Gastroesophageal sphincter (tissue), 4 donors: Measurements from ENCODE around the gene SNUPN. TPM values are rescaled to one million over a fixed set of nuclear protein-coding genes. Genes with fewer than 3 reads are reported as not detected.

Experiments
- ATAC-seq: fragments of 150-250 bp; one replicate; pipeline ENCODE4 v1.9.1; 2016; ENCODE audit warnings: mild to moderate bottlenecking, moderate library complexity
- H3K27ac ChIP-seq, 4 donors: fragments of 200-600 bp; sonication (generic) in 3 of 4; 1 replicate in 3 of 4; 2 replicates in 1 of 4; pipeline ENCODE4 v1.5.1; 2016 to 2019
- H3K27me3 ChIP-seq: fragments of 200-600 bp; sonication (generic); one replicate; pipeline ENCODE4 v1.5.1; 2019
- H3K36me3 ChIP-seq, 2 donors: fragments of 200-600 bp; sonication (generic); one replicate each; pipeline ENCODE4 v1.5.1; 2019; ENCODE audit warnings: control low read depth in 1 of 2
- H3K4me1 ChIP-seq, 3 donors: fragments of 200-600 bp; sonication (generic); 1 replicate in 2 of 3; 2 replicates in 1 of 3; pipeline ENCODE4 v1.5.1; 2016 to 2019; ENCODE audit warnings: control low read depth in 2 of 3
- H3K4me3 ChIP-seq, 2 donors: fragments of 200-600 bp; sonication (generic); one replicate each; pipeline ENCODE4 v1.5.1; 2019; ENCODE audit warnings: mild to moderate bottlenecking in 1 of 2, moderate library complexity in 1 of 2
- H3K9me3 ChIP-seq, 3 donors: fragments of 200-600 bp; sonication (generic); one replicate each; pipeline ENCODE4 v1.5.1; 2017 to 2019; ENCODE audit warnings: control low read depth in 2 of 3
- EP300 ChIP-seq: sonication (generic); formaldehyde crosslinking; IDR thresholded peaks from one replicate; pipeline ENCODE4 v1.6.1; 2017; ENCODE audit warnings: antibody characterized with exemption, mild to moderate bottlenecking
- POLR2A ChIP-seq, 2 donors: fragments of 450-650 bp; IDR thresholded peaks; one replicate each; pipeline ENCODE4 v1.6.1; 2017; ENCODE audit warnings: antibody characterized with exemption in 2 of 2, mild to moderate bottlenecking in 2 of 2, moderate library complexity in 1 of 2
- POLR2AphosphoS5 ChIP-seq: sonication (generic); formaldehyde crosslinking; IDR thresholded peaks from one replicate; pipeline ENCODE4 v1.6.1; 2017; ENCODE audit warnings: antibody characterized with exemption
- WGBS, 2 donors: methylation state at CpG; one replicate each; pipeline ENCODE4 v1.1.5; 2018; ENCODE audit warnings: low coverage in 1 of 2; 5-methylcytosine and 5-hydroxymethylcytosine counted together
- total RNA-seq, 4 donors: library from RNA; depleted of rRNA; stranded (reverse); fragments of >200 nt; gene quantifications; one replicate each; pipeline ENCODE4 v1.1.0, GENCODE V29; 2016
- TF ChIP-seq, protein P1 (sequence below), 4 experiments: fragments of 200-600 bp in 2 of 4; fragments of 450-650 bp in 2 of 4; sonication (generic) in 1 of 4; IDR thresholded peaks; one replicate each; pipeline ENCODE4 v1.5.1; 2017 to 2019; ENCODE audit warnings: antibody characterized with exemption in 4 of 4, mild to moderate bottlenecking in 2 of 4, moderate library complexity in 2 of 4

The SNUPN gene
- total RNA-seq, 4 donors from 2014 or later = 18.6 to 27.3 (median 21.0) TPM

DNA sequence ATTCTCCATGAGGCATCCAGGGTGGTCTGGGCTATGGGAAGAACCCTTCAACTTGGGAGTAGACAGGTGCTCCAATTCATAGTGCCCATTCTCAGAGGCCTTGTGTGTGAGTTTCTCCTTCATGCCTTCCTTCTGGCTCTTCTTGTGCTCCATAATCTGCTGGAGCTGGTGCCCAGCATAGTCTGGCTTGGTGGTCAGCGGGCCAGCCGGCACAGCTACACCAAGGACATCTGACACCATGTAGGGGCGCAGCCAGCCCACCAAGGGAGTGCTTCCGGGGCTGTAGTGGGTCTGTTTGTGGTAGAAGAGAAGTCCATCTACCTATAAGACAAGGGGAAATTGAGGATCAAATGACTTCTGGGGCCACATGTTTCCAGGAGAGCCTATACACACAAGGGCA is 27.2 kb downstream of the SNUPN start:
- Histone ChIP-seq H3K27ac (no peak overlapping the region), H3K9me3 (no peaks in the 10 kb centered on the region), H3K4me1 (peaks cover 0 to 7% (median 0%) of the 10 kb centered on the region in 3 donors), H3K36me3 (peaks cover 0 to 97% of the 10 kb centered on the region in 2 donors), H3K27me3 (no peaks in the 10 kb centered on the region), H3K4me3 (no peak overlapping the region)
- TF ChIP-seq EP300 = no peak
- TF ChIP-seq, protein P1, sequence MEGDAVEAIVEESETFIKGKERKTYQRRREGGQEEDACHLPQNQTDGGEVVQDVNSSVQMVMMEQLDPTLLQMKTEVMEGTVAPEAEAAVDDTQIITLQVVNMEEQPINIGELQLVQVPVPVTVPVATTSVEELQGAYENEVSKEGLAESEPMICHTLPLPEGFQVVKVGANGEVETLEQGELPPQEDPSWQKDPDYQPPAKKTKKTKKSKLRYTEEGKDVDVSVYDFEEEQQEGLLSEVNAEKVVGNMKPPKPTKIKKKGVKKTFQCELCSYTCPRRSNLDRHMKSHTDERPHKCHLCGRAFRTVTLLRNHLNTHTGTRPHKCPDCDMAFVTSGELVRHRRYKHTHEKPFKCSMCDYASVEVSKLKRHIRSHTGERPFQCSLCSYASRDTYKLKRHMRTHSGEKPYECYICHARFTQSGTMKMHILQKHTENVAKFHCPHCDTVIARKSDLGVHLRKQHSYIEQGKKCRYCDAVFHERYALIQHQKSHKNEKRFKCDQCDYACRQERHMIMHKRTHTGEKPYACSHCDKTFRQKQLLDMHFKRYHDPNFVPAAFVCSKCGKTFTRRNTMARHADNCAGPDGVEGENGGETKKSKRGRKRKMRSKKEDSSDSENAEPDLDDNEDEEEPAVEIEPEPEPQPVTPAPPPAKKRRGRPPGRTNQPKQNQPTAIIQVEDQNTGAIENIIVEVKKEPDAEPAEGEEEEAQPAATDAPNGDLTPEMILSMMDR (IDR thresholded peaks at IDR 0.05) = no peak
- TF ChIP-seq POLR2A (IDR thresholded peaks at IDR 0.05) = no peak
- TF ChIP-seq POLR2AphosphoS5 = no peak
- ATAC-seq = no peak
- WGBS, 2 donors = 100% methylated on average over 2 of the region's 4 CpGs; no CpG with 5 or more reads in 1 of the 2 donors

- Histone ChIP-seq H3K27ac (no peak overlapping the region), H3K27me3 (no peaks in the 10 kb centered on the region), H3K9me3 (no peaks in the 10 kb centered on the region), H3K4me1 (peaks cover 0 to 7% (median 0%) of the 10 kb centered on the region in 3 donors), H3K36me3 (peaks cover 0 to 97% of the 10 kb centered on the region in 2 donors), H3K4me3 (no peak overlapping the region)
- TF ChIP-seq, protein P1 (IDR thresholded peaks at IDR 0.05) = peak in 2 of 4 experiments; percentile 23 to 28
- no peak for TF ChIP-seq POLR2AphosphoS5
- no peak for ATAC-seq
- WGBS, 2 donors = 73 to 100% methylated on average over 1 to 3 of the region's 3 CpGs
Observed at GRCh38 chr15:75597667-75598341, 27.7 kb downstream of the SNUPN start.

- WGBS, 2 donors = 86 to 100% methylated on average over 1 to 3 of the region's 3 CpGs
Observed at GRCh38 chr15:75596703-75597345, 28.7 kb downstream of the SNUPN start.

GRCh38 chr15:75594276-75594675 is 31.2 kb downstream of the SNUPN start:
- H3K27ac ChIP-seq = no peak overlapping the region
- H3K36me3 ChIP-seq = peaks cover 0 to 85% of the 10 kb centered on the region in 2 donors
- 69 to 70% methylated on average over 5 to 6 of the region's 9 CpGs for WGBS, 2 donors

More at GRCh38 chr15:75596703-75597345, 28.7 kb downstream of the SNUPN start:
- no peak overlapping the region for H3K27ac ChIP-seq
- no peaks in the 10 kb centered on the region for H3K9me3 ChIP-seq
- no peak for ATAC-seq
- no peaks in the 10 kb centered on the region for H3K27me3 ChIP-seq
- H3K4me3 ChIP-seq = no peak overlapping the region
- peaks cover 0 to 7% (median 0%) of the 10 kb centered on the region in 3 donors for H3K4me1 ChIP-seq
- TF ChIP-seq, protein P1 (IDR thresholded peaks at IDR 0.05) = no peak
- TF ChIP-seq POLR2AphosphoS5 (no peak), POLR2A (IDR thresholded peaks at IDR 0.05) (no peak), EP300 (no peak)
- peaks cover 0 to 95% of the 10 kb centered on the region in 2 donors for H3K36me3 ChIP-seq

More at GRCh38 chr15:75594276-75594675, 31.2 kb downstream of the SNUPN start:
- Histone ChIP-seq H3K9me3 (no peaks in the 10 kb centered on the region), H3K4me1 (peaks cover 0 to 5% (median 0%) of the 10 kb centered on the region in 3 donors), H3K27me3 (no peaks in the 10 kb centered on the region), H3K4me3 (no peak overlapping the region)
- ATAC-seq = no peak
- TF ChIP-seq, protein P1 (IDR thresholded peaks at IDR 0.05) = no peak
- TF ChIP-seq POLR2A (IDR thresholded peaks at IDR 0.05) (no peak), POLR2AphosphoS5 (no peak), EP300 (no peak)
